ENCODE measurements around the gene NOS1AP.

NOS1AP gene

DNA sequence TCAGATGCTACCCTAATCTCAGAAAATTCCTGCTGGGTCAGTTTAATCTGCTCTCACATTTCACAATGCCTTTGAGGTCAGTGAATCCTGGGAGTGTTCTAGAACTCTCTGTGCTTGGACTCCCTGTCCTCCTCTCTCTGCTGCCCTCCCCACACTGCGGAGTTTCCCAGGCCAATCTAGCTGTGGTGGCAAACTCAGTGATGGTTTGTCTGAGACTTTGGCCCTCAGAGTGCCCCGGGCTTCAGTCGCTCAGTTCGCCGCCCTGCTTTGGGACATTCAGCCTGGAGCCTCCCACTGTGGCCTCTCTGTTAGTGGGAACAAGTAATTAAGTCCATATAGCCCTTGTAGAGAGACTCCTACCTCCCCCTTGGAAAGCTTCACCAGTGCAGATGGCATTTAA, 319.1 kb downstream of the NOS1AP start:
- DNase-seq (ENCODE audit: extremely low spot score): no peak
- POLR2A ChIA-PET: no interaction called here
- CTCF ChIA-PET: interaction anchor here (0.6 kb wide), 1 partner anchor 116 kb away, joined by 3 read pairs; no protein-coding TSS in a partner anchor
- TF ChIP-seq FOXM1 (IDR thresholded peaks at IDR 0.05; ENCODE audit: borderline replicate concordance) (no peak), HDGF (IDR thresholded peaks at IDR 0.05; ENCODE audit: borderline replicate concordance) (no peak), L3MBTL2 (conservative IDR thresholded peaks at IDR 0.05) (no peak), TARDBP (IDR thresholded peaks at IDR 0.05) (no peak), ZNF384 (IDR thresholded peaks at IDR 0.05) (no peak), ARNT (IDR thresholded peaks at IDR 0.05) (no peak), ELF4 (IDR thresholded peaks at IDR 0.05) (no peak), FOXK2 (IDR thresholded peaks at IDR 0.05) (no peak), NFRKB (IDR thresholded peaks at IDR 0.05) (no peak), LEF1 (IDR thresholded peaks at IDR 0.05; ENCODE audit: borderline replicate concordance) (no peak), BHLHE40 (IDR thresholded peaks at IDR 0.05; ENCODE audit: borderline replicate concordance) (no peak), FOXA1 (IDR thresholded peaks at IDR 0.05) (no peak), SP1 (IDR thresholded peaks at IDR 0.05) (no peak), SUZ12 (IDR thresholded peaks at IDR 0.05) (no peak)
- TF ChIP-seq, protein P1, sequence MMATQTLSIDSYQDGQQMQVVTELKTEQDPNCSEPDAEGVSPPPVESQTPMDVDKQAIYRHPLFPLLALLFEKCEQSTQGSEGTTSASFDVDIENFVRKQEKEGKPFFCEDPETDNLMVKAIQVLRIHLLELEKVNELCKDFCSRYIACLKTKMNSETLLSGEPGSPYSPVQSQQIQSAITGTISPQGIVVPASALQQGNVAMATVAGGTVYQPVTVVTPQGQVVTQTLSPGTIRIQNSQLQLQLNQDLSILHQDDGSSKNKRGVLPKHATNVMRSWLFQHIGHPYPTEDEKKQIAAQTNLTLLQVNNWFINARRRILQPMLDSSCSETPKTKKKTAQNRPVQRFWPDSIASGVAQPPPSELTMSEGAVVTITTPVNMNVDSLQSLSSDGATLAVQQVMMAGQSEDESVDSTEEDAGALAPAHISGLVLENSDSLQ (IDR thresholded peaks at IDR 0.05): no peak

- POLR2A ChIA-PET: no interaction called here
- TF ChIP-seq LEF1 (IDR thresholded peaks at IDR 0.05; ENCODE audit: borderline replicate concordance): no peak
- TF ChIP-seq NFRKB (IDR thresholded peaks at IDR 0.05): no peak
- no peak for TF ChIP-seq FOXA1 (IDR thresholded peaks at IDR 0.05)
- TF ChIP-seq ARNT (IDR thresholded peaks at IDR 0.05): no peak
- no peak for TF ChIP-seq SP1 (IDR thresholded peaks at IDR 0.05)
- TF ChIP-seq, protein P1 (IDR thresholded peaks at IDR 0.05): no peak
- TF ChIP-seq FOXM1 (IDR thresholded peaks at IDR 0.05; ENCODE audit: borderline replicate concordance): no peak
- TF ChIP-seq TARDBP (IDR thresholded peaks at IDR 0.05): no peak
- TF ChIP-seq BHLHE40 (IDR thresholded peaks at IDR 0.05; ENCODE audit: borderline replicate concordance): no peak
- TF ChIP-seq ZNF384 (IDR thresholded peaks at IDR 0.05): no peak
- TF ChIP-seq ELF4 (IDR thresholded peaks at IDR 0.05): no peak
- TF ChIP-seq SUZ12 (IDR thresholded peaks at IDR 0.05): no peak
- DNase-seq (ENCODE audit: extremely low spot score): no peak
- CTCF ChIA-PET: interaction anchor here (0.6 kb wide), 1 partner anchor 116 kb away, joined by 3 read pairs; no protein-coding TSS in a partner anchor
Observed at GRCh38 chr1:162389021-162389818, 319.7 kb downstream of the NOS1AP start.

GRCh38 chr1:162389971-162390370, 320.5 kb downstream of the NOS1AP start:
- ChIA-PET CTCF (no interaction called here), POLR2A (no interaction called here)
- TF ChIP-seq FOXM1 (IDR thresholded peaks at IDR 0.05; ENCODE audit: borderline replicate concordance): no peak
- TF ChIP-seq FOXA1 (IDR thresholded peaks at IDR 0.05): no peak
- TF ChIP-seq NFRKB (IDR thresholded peaks at IDR 0.05): no peak
- no peak for TF ChIP-seq SP1 (IDR thresholded peaks at IDR 0.05)
- TF ChIP-seq, protein P1 (IDR thresholded peaks at IDR 0.05): no peak
- no peak for TF ChIP-seq CTBP1 (IDR thresholded peaks at IDR 0.05; ENCODE audit: borderline replicate concordance)
- TF ChIP-seq BHLHE40 (IDR thresholded peaks at IDR 0.05; ENCODE audit: borderline replicate concordance): no peak
- TF ChIP-seq ELF4 (IDR thresholded peaks at IDR 0.05): no peak
- TF ChIP-seq HDGF (IDR thresholded peaks at IDR 0.05; ENCODE audit: borderline replicate concordance): no peak
- TF ChIP-seq TARDBP (IDR thresholded peaks at IDR 0.05): no peak
- no peak for TF ChIP-seq FOXK2 (IDR thresholded peaks at IDR 0.05)
- no peak for DNase-seq (ENCODE audit: extremely low spot score)

GRCh38 chr1:162390396-162391185, 321.1 kb downstream of the NOS1AP start:
- ChIA-PET CTCF (interaction anchor here (0.7 to 0.9 kb wide), 2 partner anchors 9 to 353 kb away, joined by 3 to 4 read pairs; no protein-coding TSS in a partner anchor), POLR2A (no interaction called here)
- no peak for DNase-seq (ENCODE audit: extremely low spot score)
- no peak for TF ChIP-seq HDGF (IDR thresholded peaks at IDR 0.05; ENCODE audit: borderline replicate concordance)
- no peak for TF ChIP-seq FOXA1 (IDR thresholded peaks at IDR 0.05)
- TF ChIP-seq TARDBP (IDR thresholded peaks at IDR 0.05): no peak
- TF ChIP-seq CTBP1 (IDR thresholded peaks at IDR 0.05; ENCODE audit: borderline replicate concordance): no peak
- no peak for TF ChIP-seq SUZ12 (IDR thresholded peaks at IDR 0.05)
- no peak for TF ChIP-seq ARNT (IDR thresholded peaks at IDR 0.05)
- no peak for TF ChIP-seq LEF1 (IDR thresholded peaks at IDR 0.05; ENCODE audit: borderline replicate concordance)
- TF ChIP-seq, protein P1 (IDR thresholded peaks at IDR 0.05): no peak
- no peak for TF ChIP-seq ZNF384 (IDR thresholded peaks at IDR 0.05)
